Activated T-helper 1 cell treated with Interleukin-2 at 50 U/mL for 16 hours (primary cell): ENCODE data around the gene UCN.
"Not testable (repeated sequence)": the region's sequence is repeated elsewhere in the genome, so short reads cannot be mapped to it uniquely, and the experiment has no call there.

Experiments used
- DNase-seq: peaks from one replicate; pipeline ENCODE4 v3.0.0-alpha.2; 2020; ENCODE audit warnings: low read depth

The UCN gene

GRCh38 chr2:27308359-27308881, at the start of gene UCN:
Gene UCN, minus strand, starts transcription at chr2:27308445. Its CDS starts 550 bp downstream, at chr2:27307895.
- no peak for DNase-seq

- DNase-seq = peak; percentile 82
These were observed 48.3 kb upstream of the UCN start, which contains the start of gene GTF3C2 for GRCh38 chr2:27356382-27357181. Gene GTF3C2, minus strand, starts transcription at chr2:27356764. Its CDS starts 13,210 bp downstream, at chr2:27343554.

GRCh38 chr2:27356056-27356381, 47.8 kb upstream of the UCN start:
- DNase-seq = no peak

GRCh38 chr2:27354597-27354927, 46.3 kb upstream of the UCN start:
- no peak for DNase-seq

GRCh38 chr2:27353762-27354596, 45.7 kb upstream of the UCN start:
- no peak for DNase-seq

- DNase-seq = not testable (repeated sequence)
These were observed 45.1 kb upstream of the UCN start for GRCh38 chr2:27353386-27353761.

- DNase-seq = no peak
These were observed 43.8 kb upstream of the UCN start for GRCh38 chr2:27351802-27352598.

- no peak for DNase-seq
These were observed 42.0 kb upstream of the UCN start for GRCh38 chr2:27350106-27350693.

- DNase-seq = no peak
These were observed 39.4 kb upstream of the UCN start for GRCh38 chr2:27347641-27348040.

GRCh38 chr2:27336173-27336572, 27.9 kb upstream of the UCN start:
- DNase-seq = no peak

- DNase-seq = no peak
These were observed 27.1 kb upstream of the UCN start for GRCh38 chr2:27335311-27335710.

- DNase-seq = no peak
These were observed 16.5 kb upstream of the UCN start for GRCh38 chr2:27324720-27325119.

GRCh38 chr2:27323596-27324285, 15.5 kb upstream of the UCN start:
- no peak for DNase-seq

- peak; percentile 76 for DNase-seq
These were observed 14.7 kb upstream of the UCN start, which contains the start of gene MPV17 for GRCh38 chr2:27322766-27323595. Gene MPV17, minus strand, starts transcription at chr2:27323097. Its CDS starts 580 bp downstream, at chr2:27322517.

- DNase-seq = no peak
These were observed 14.1 kb upstream of the UCN start for GRCh38 chr2:27322301-27322765.

- no peak for DNase-seq
These were observed 12.8 kb upstream of the UCN start for GRCh38 chr2:27320958-27321543.

GRCh38 chr2:27319839-27320238, 11.6 kb upstream of the UCN start:
- not testable (repeated sequence) for DNase-seq

- no peak for DNase-seq
These were observed 8.6 kb upstream of the UCN start for GRCh38 chr2:27316655-27317412.

- no peak for DNase-seq
These were observed 6.9 kb upstream of the UCN start for GRCh38 chr2:27315122-27315521.
